Stimulated activated naive CD8-positive, alpha-beta T cell treated with anti-CD3 and anti-CD28 coated beads, Interleukin-15, amount 100 ng/mL, for 72 hours (primary cell): ENCODE data around the gene TTC23.
"Not testable (repeated sequence)": the region's sequence is repeated elsewhere in the genome, so short reads cannot be mapped to it uniquely, and the experiment has no call there.

Experiments used
- ATAC-seq: fragments of 150-1000 bp; cut with Tn5 transposase; 2 replicates; pipeline ENCODE4 v1.10.0; 2021; ENCODE audit warnings: mild to moderate bottlenecking, moderate library complexity
- DNase-seq, 2 donors: peaks; one replicate each; pipeline ENCODE4 v3.0.0; 2021 to 2022
- H3K27ac Mint-ChIP-seq, 2 donors: one replicate each; pipeline ENCODE4 v1.8.0; 2022; ENCODE audit warnings: mild to moderate bottlenecking in 2 of 2, mixed read lengths in 2 of 2, moderate library complexity in 2 of 2
- H3K27me3 Mint-ChIP-seq: one replicate; pipeline ENCODE4 v1.8.0; 2022; ENCODE audit warnings: mixed read lengths
- H3K4me1 Mint-ChIP-seq: one replicate; pipeline ENCODE4 v1.8.0; 2022; ENCODE audit warnings: mild to moderate bottlenecking, mixed read lengths
- H3K4me3 Mint-ChIP-seq, 2 donors: one replicate each; pipeline ENCODE4 v1.8.0; 2022; ENCODE audit warnings: mild to moderate bottlenecking in 2 of 2, mixed read lengths in 2 of 2, moderate library complexity in 1 of 2
- H3K9me3 Mint-ChIP-seq, 2 donors: one replicate each; pipeline ENCODE4 v1.8.0; 2022; ENCODE audit warnings: mixed read lengths in 2 of 2

Gene TTC23

GRCh38 chr15:99228120-99228770, 21.1 kb downstream of the TTC23 start:
- ATAC-seq (no peak), DNase-seq (no peak)
- Mint-ChIP-seq H3K4me1 (no peaks in the 10 kb centered on the region), H3K27me3 (peaks cover 13% of the 10 kb centered on the region), H3K4me3 (no peak overlapping the region), H3K27ac (no peak overlapping the region), H3K9me3 (peaks cover 0 to 6% of the 10 kb centered on the region in 2 donors)

- ATAC-seq (no peak), DNase-seq (no peak)
- no peaks in the 10 kb centered on the region for H3K4me1 Mint-ChIP-seq
- H3K4me3 Mint-ChIP-seq, result no peak overlapping the region
- peaks cover 8% of the 10 kb centered on the region for H3K27me3 Mint-ChIP-seq
- H3K27ac Mint-ChIP-seq, result no peak overlapping the region
- no peaks in the 10 kb centered on the region for H3K9me3 Mint-ChIP-seq
Observed at GRCh38 chr15:99226802-99227201, 22.6 kb downstream of the TTC23 start.

- no peaks in the 10 kb centered on the region for H3K9me3 Mint-ChIP-seq
- H3K27ac Mint-ChIP-seq, result no peak overlapping the region
- peaks cover 7% of the 10 kb centered on the region for H3K27me3 Mint-ChIP-seq
- H3K4me1 Mint-ChIP-seq, result no peaks in the 10 kb centered on the region
- DNase-seq (no peak), ATAC-seq (no peak)
- no peak overlapping the region for H3K4me3 Mint-ChIP-seq
Observed at GRCh38 chr15:99224372-99225214, 24.8 kb downstream of the TTC23 start.

- peak; percentile 45 to 50 for DNase-seq
- Mint-ChIP-seq H3K9me3 (no peaks in the 10 kb centered on the region), H3K4me3 (no peak overlapping the region), H3K27ac (no peak overlapping the region), H3K27me3 (no peaks in the 10 kb centered on the region), H3K4me1 (no peaks in the 10 kb centered on the region)
- peak; percentile 70 for ATAC-seq
Observed at GRCh38 chr15:99213187-99213811, 36.1 kb downstream of the TTC23 start.

- H3K4me1 Mint-ChIP-seq, result no peaks in the 10 kb centered on the region
- ATAC-seq (no peak), DNase-seq (no peak)
- H3K9me3 Mint-ChIP-seq, result no peaks in the 10 kb centered on the region
- H3K27me3 Mint-ChIP-seq, result no peaks in the 10 kb centered on the region
- H3K4me3 Mint-ChIP-seq, result no peak overlapping the region
- no peak overlapping the region for H3K27ac Mint-ChIP-seq
Observed at GRCh38 chr15:99212406-99212805, 37.0 kb downstream of the TTC23 start.

- no peak overlapping the region for H3K27ac Mint-ChIP-seq
- no peak for ATAC-seq
- H3K4me3 Mint-ChIP-seq, result no peak overlapping the region
- H3K9me3 Mint-ChIP-seq, result no peaks in the 10 kb centered on the region
- no peak for DNase-seq
- no peaks in the 10 kb centered on the region for H3K4me1 Mint-ChIP-seq
- H3K27me3 Mint-ChIP-seq, result no peaks in the 10 kb centered on the region
Observed at GRCh38 chr15:99211926-99212325, 37.5 kb downstream of the TTC23 start.

- Mint-ChIP-seq H3K4me3 (no peak overlapping the region), H3K4me1 (no peaks in the 10 kb centered on the region), H3K9me3 (no peaks in the 10 kb centered on the region), H3K27ac (no peak overlapping the region), H3K27me3 (peaks cover 12% of the 10 kb centered on the region)
- DNase-seq (no peak), ATAC-seq (no peak)
Observed at GRCh38 chr15:99210334-99210733, 39.0 kb downstream of the TTC23 start.

GRCh38 chr15:99209326-99209725, 40.1 kb downstream of the TTC23 start:
- no peak overlapping the region for H3K4me3 Mint-ChIP-seq
- H3K4me1 Mint-ChIP-seq, result no peaks in the 10 kb centered on the region
- no peak for ATAC-seq
- H3K27ac Mint-ChIP-seq, result no peak overlapping the region
- H3K27me3 Mint-ChIP-seq, result peaks cover 20% of the 10 kb centered on the region
- DNase-seq, result no peak
- no peaks in the 10 kb centered on the region for H3K9me3 Mint-ChIP-seq

- Mint-ChIP-seq H3K4me3 (no peak overlapping the region), H3K27me3 (peaks cover 20% of the 10 kb centered on the region), H3K27ac (no peak overlapping the region), H3K9me3 (no peaks in the 10 kb centered on the region), H3K4me1 (no peaks in the 10 kb centered on the region)
- DNase-seq (no peak), ATAC-seq (no peak)
Observed at GRCh38 chr15:99207672-99208071, 41.7 kb downstream of the TTC23 start.

GRCh38 chr15:99202176-99202552, 47.2 kb downstream of the TTC23 start:
- no peaks in the 10 kb centered on the region for H3K4me1 Mint-ChIP-seq
- DNase-seq (no peak), ATAC-seq (no peak)
- no peak overlapping the region for H3K4me3 Mint-ChIP-seq
- no peaks in the 10 kb centered on the region for H3K9me3 Mint-ChIP-seq
- H3K27ac Mint-ChIP-seq, result no peak overlapping the region
- peaks cover 20% of the 10 kb centered on the region for H3K27me3 Mint-ChIP-seq

- H3K4me1 Mint-ChIP-seq, result no peaks in the 10 kb centered on the region
- H3K9me3 Mint-ChIP-seq, result no peaks in the 10 kb centered on the region
- no peak overlapping the region for H3K27ac Mint-ChIP-seq
- H3K4me3 Mint-ChIP-seq, result no peak overlapping the region
- ATAC-seq (no peak), DNase-seq (no peak)
- H3K27me3 Mint-ChIP-seq, result peaks cover 20% of the 10 kb centered on the region
Observed at GRCh38 chr15:99201408-99202175, 47.8 kb downstream of the TTC23 start.

- no peak for ATAC-seq
- DNase-seq, result no peak
- no peaks in the 10 kb centered on the region for H3K4me1 Mint-ChIP-seq
- no peaks in the 10 kb centered on the region for H3K9me3 Mint-ChIP-seq
- H3K27me3 Mint-ChIP-seq, result no peaks in the 10 kb centered on the region
- no peak overlapping the region for H3K27ac Mint-ChIP-seq
- no peak overlapping the region for H3K4me3 Mint-ChIP-seq
Observed at GRCh38 chr15:99197856-99198255, 51.5 kb downstream of the TTC23 start.

- not testable (repeated sequence) for H3K27ac Mint-ChIP-seq, H3K4me3 Mint-ChIP-seq, ATAC-seq, H3K4me1 Mint-ChIP-seq, H3K27me3 Mint-ChIP-seq, DNase-seq
- peaks cover 0 to 12% of the 10 kb centered on the region in 2 donors for H3K9me3 Mint-ChIP-seq
Observed at GRCh38 chr15:99192181-99192580, 57.2 kb downstream of the TTC23 start.

- H3K9me3 Mint-ChIP-seq, result peaks cover 0 to 12% of the 10 kb centered on the region in 2 donors
- H3K4me1 Mint-ChIP-seq, result no peaks in the 10 kb centered on the region
- no peak overlapping the region for H3K27ac Mint-ChIP-seq
- ATAC-seq (no peak), DNase-seq (no peak)
- H3K4me3 Mint-ChIP-seq, result no peak overlapping the region
- no peaks in the 10 kb centered on the region for H3K27me3 Mint-ChIP-seq
Observed at GRCh38 chr15:99187936-99188335, 61.4 kb downstream of the TTC23 start.

GRCh38 chr15:99185414-99186130, 63.8 kb downstream of the TTC23 start:
- no peak for DNase-seq
- H3K27me3 Mint-ChIP-seq, result no peaks in the 10 kb centered on the region
- no peak for ATAC-seq
- H3K4me1 Mint-ChIP-seq, result no peaks in the 10 kb centered on the region
- no peak overlapping the region for H3K27ac Mint-ChIP-seq
- H3K4me3 Mint-ChIP-seq, result no peak overlapping the region
- H3K9me3 Mint-ChIP-seq, result no peaks in the 10 kb centered on the region
